Glutamatergic neuron (in vitro differentiated cells): Measurements from ENCODE around the gene KRTAP1-4. TPM values are rescaled to one million over a fixed set of nuclear protein-coding genes. Genes with fewer than 3 reads are reported as not detected.

ENCODE experiments used
- DNase-seq: peaks from one replicate; pipeline ENCODE4 v3.0.0; 2022
- H3K27ac Mint-ChIP-seq: one replicate; pipeline ENCODE4 v1.8.0; 2020; ENCODE audit warnings: mild to moderate bottlenecking, mixed read lengths, inconsistent platforms; ENCODE audit not compliant: unreplicated experiment
- H3K27me3 Mint-ChIP-seq: one replicate; pipeline ENCODE4 v1.8.0; 2020; ENCODE audit warnings: mild to moderate bottlenecking, moderate library complexity, mixed read lengths, inconsistent platforms; ENCODE audit not compliant: unreplicated experiment
- H3K36me3 Mint-ChIP-seq: one replicate; pipeline ENCODE4 v1.8.0; 2020; ENCODE audit warnings: mild to moderate bottlenecking, mixed read lengths, inconsistent platforms; ENCODE audit not compliant: unreplicated experiment
- H3K4me1 Mint-ChIP-seq: one replicate; pipeline ENCODE4 v1.8.0; 2020; ENCODE audit warnings: mild to moderate bottlenecking, low read depth, mixed read lengths, inconsistent platforms; ENCODE audit not compliant: unreplicated experiment
- H3K4me3 Mint-ChIP-seq: one replicate; pipeline ENCODE4 v1.8.0; 2020; ENCODE audit warnings: mild to moderate bottlenecking, mixed read lengths, inconsistent platforms; ENCODE audit not compliant: unreplicated experiment
- H3K9me3 Mint-ChIP-seq: one replicate; pipeline ENCODE4 v1.8.0; 2020; ENCODE audit warnings: mild to moderate bottlenecking, moderate library complexity, mixed read lengths, inconsistent platforms; ENCODE audit not compliant: unreplicated experiment
- CTCF ChIP-seq: fragments of 200-600 bp; sonication (generic); IDR thresholded peaks from one replicate; pipeline ENCODE4 v1.5.0; 2021; ENCODE audit not compliant: partially characterized antibody, unreplicated experiment
- total RNA-seq: library from RNA; stranded (reverse); fragmentation: NEBNext Ultra II Directional; extraction: Animal tissue kit (Norgen Biotek cat#: 25700); gene quantifications from one replicate; pipeline ENCODE4 v1.2.1, GENCODE V29; 2021; ENCODE audit not compliant: unreplicated experiment

Gene KRTAP1-4
- total RNA-seq, 1 donor from 2014 or later, result not detected

GRCh38 chr17:41015454-41015853, 14.5 kb downstream of the KRTAP1-4 start:
- H3K36me3 Mint-ChIP-seq, result no peaks in the 10 kb centered on the region
- no peak overlapping the region for H3K27ac Mint-ChIP-seq
- TF ChIP-seq CTCF, result no peak
- peaks cover 3% of the 10 kb centered on the region for H3K27me3 Mint-ChIP-seq
- no peak for DNase-seq
- H3K9me3 Mint-ChIP-seq, result peaks cover 2% of the 10 kb centered on the region
- H3K4me3 Mint-ChIP-seq, result no peak overlapping the region
- peaks cover 7% of the 10 kb centered on the region for H3K4me1 Mint-ChIP-seq

DNA sequence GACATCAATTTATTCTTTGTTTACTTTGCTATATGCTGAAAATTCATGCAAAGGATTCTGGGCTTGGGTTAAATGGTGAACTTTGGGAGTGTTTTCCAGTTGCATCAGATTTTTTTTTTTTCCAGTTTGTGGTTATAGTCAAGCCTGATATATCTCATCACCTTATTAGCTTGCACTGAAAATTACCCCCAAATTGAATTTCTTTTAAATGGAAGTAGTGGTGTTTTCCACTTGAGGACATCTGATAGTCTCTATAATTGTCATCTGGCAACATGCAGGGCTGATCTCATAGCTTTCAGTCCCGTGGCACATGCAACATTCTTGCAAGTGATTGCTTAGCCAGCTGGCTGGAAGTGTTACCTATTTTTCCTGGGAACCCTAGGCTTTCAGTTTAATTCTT, 16.4 kb downstream of the KRTAP1-4 start:
- Mint-ChIP-seq H3K4me1 (peaks cover 14% of the 10 kb centered on the region), H3K27me3 (peaks cover 7% of the 10 kb centered on the region), H3K9me3 (peaks cover 4% of the 10 kb centered on the region), H3K36me3 (no peaks in the 10 kb centered on the region), H3K4me3 (no peak overlapping the region), H3K27ac (peak overlapping the region; percentile 37)
- DNase-seq, result no peak
- TF ChIP-seq CTCF, result no peak

DNA sequence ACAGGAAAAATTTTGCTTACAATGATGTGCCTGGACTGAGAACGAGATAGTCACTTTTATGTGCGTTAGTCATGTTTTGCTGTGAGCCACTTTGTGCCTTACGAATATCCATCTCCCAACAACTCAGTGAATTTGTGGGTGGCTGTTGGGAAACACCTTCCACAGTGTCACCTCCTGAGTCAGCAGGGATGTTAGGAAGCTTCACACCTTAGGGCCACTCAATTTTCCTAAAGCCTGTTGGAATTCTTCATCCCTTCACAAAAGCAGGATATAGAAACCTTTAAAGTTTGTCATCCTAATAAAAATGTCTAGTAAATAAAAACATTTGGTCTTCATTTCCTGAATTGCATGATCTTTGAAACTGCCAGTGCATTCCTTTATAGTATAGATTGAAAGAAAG, 16.8 kb downstream of the KRTAP1-4 start:
- no peak for TF ChIP-seq CTCF
- Mint-ChIP-seq H3K4me1 (peaks cover 17% of the 10 kb centered on the region), H3K4me3 (no peak overlapping the region), H3K27ac (no peak overlapping the region), H3K27me3 (peaks cover 8% of the 10 kb centered on the region), H3K36me3 (no peaks in the 10 kb centered on the region), H3K9me3 (peaks cover 6% of the 10 kb centered on the region)
- no peak for DNase-seq

DNA sequence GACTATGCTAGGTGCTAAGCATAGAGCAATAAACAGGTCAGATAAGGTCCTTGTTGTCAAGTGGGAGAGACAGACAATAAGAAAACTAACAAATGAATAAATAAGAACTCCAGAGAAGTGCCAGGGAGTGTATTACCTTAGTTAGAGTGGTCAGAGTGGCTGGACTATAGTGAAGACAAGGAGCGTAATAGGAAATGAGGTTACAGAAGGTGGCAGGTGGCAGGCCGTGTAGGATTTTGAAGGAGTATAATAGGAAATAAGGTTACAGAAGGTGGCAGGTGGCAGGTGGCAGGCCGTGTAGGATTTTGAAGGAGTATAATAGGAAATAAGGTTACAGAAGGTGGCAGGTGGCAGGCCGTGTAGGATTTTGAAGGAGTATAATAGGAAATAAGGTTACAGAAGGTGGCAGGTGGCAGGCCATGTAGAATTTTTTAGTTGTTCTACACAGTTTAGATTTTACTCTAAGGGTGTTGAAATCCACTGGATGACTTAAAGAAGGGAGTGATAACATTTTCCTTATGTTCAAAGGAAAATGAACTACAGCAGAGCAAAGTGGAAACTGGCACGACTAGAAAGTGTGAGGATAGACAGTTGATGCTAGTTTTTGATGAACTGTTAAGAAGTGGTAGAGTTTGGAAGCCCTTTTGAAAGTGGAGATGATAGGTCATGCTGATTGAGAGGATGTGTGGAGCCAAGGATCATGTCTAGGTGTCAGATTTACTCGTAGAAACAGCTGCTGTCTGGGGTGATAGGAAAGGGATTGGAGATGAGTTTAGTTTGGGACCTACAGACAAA, 17.5 kb downstream of the KRTAP1-4 start:
- no peak overlapping the region for H3K27ac Mint-ChIP-seq
- H3K4me3 Mint-ChIP-seq, result no peak overlapping the region
- no peaks in the 10 kb centered on the region for H3K36me3 Mint-ChIP-seq
- no peak for DNase-seq
- H3K27me3 Mint-ChIP-seq, result peaks cover 8% of the 10 kb centered on the region
- H3K4me1 Mint-ChIP-seq, result peaks cover 17% of the 10 kb centered on the region
- peaks cover 6% of the 10 kb centered on the region for H3K9me3 Mint-ChIP-seq
- no peak for TF ChIP-seq CTCF

GRCh38 chr17:41010441-41010840, 19.6 kb downstream of the KRTAP1-4 start:
- Mint-ChIP-seq H3K4me3 (no peak overlapping the region), H3K27me3 (peaks cover 8% of the 10 kb centered on the region)

More at GRCh38 chr17:41010441-41010840, 19.6 kb downstream of the KRTAP1-4 start:
- peaks cover 17% of the 10 kb centered on the region for H3K4me1 Mint-ChIP-seq
- DNase-seq, result no peak
- H3K27ac Mint-ChIP-seq, result no peak overlapping the region
- no peaks in the 10 kb centered on the region for H3K36me3 Mint-ChIP-seq
- peaks cover 6% of the 10 kb centered on the region for H3K9me3 Mint-ChIP-seq
- TF ChIP-seq CTCF, result no peak
